MM.1S (cell line): ENCODE measurements around the gene ANLN.
"Not testable (repeated sequence)": the region's sequence is repeated elsewhere in the genome, so short reads cannot be mapped to it uniquely, and the experiment has no call there.

Source experiments
- DNase-seq: peaks from one replicate; pipeline ENCODE4 v3.0.0-alpha.2; 2015
- H2AFZ ChIP-seq: fragments of 300-600 bp; sonication (generic); 2 replicates; pipeline ENCODE4 v1.6.0; 2016; ENCODE audit warnings: antibody characterized with exemption, low read length
- H3F3A ChIP-seq: fragments of 300-600 bp; sonication (generic); 2 replicates; pipeline ENCODE4 v1.6.1; 2016; ENCODE audit warnings: mild to moderate bottlenecking, antibody characterized with exemption, low read length, moderate library complexity, mixed read lengths; ENCODE audit not compliant: insufficient read depth
- H3K27ac ChIP-seq: fragments of 300-600 bp; sonication (generic); 2 replicates; pipeline ENCODE4 v1.5.1; 2016; ENCODE audit warnings: mild to moderate bottlenecking, low read length
- H3K27me3 ChIP-seq: fragments of 300-600 bp; sonication (generic); replicated peaks from 2 replicates; pipeline ENCODE4 v1.6.0; 2016; ENCODE audit warnings: low read length; ENCODE audit not compliant: insufficient read depth
- H3K36me3 ChIP-seq: fragments of 300-600 bp; sonication (generic); replicated peaks from 2 replicates; pipeline ENCODE4 v1.6.1; 2016; ENCODE audit warnings: mild to moderate bottlenecking, low read length, mixed read lengths; ENCODE audit not compliant: insufficient read depth
- H3K4me1 ChIP-seq: fragments of 300-600 bp; sonication (generic); 2 replicates; pipeline ENCODE4 v1.6.1; 2016; ENCODE audit warnings: low read length, mixed read lengths
- H3K4me2 ChIP-seq: fragments of 300-600 bp; sonication (generic); 2 replicates; pipeline ENCODE4 v1.6.0; 2016; ENCODE audit warnings: low read depth, low read length
- H3K4me3 ChIP-seq: fragments of 300-600 bp; sonication (generic); 2 replicates; pipeline ENCODE4 v1.5.1; 2016; ENCODE audit warnings: low read length, mixed read lengths
- H3K79me2 ChIP-seq: fragments of 300-600 bp; sonication (generic); 2 replicates; pipeline ENCODE4 v1.6.1; 2016; ENCODE audit warnings: mixed run types, low read length, mixed read lengths
- H3K9ac ChIP-seq: fragments of 300-600 bp; sonication (generic); 2 replicates; pipeline ENCODE4 v1.6.1; 2016; ENCODE audit warnings: low read length, mixed read lengths
- H3K9me2 ChIP-seq: fragments of 300-600 bp; sonication (generic); replicated peaks from 2 replicates; pipeline ENCODE4 v1.6.1; 2016; ENCODE audit warnings: mild to moderate bottlenecking, low read length, mixed read lengths; ENCODE audit not compliant: insufficient read depth
- H3K9me3 ChIP-seq: fragments of 300-600 bp; sonication (generic); replicated peaks from 2 replicates; pipeline ENCODE4 v1.6.1; 2016; ENCODE audit warnings: mild to moderate bottlenecking, low read length, mixed read lengths; ENCODE audit not compliant: insufficient read depth
- H4K20me1 ChIP-seq: fragments of 300-600 bp; sonication (generic); 2 replicates; pipeline ENCODE4 v1.6.1; 2016; ENCODE audit warnings: mild to moderate bottlenecking, low read length, moderate library complexity, mixed read lengths; ENCODE audit not compliant: insufficient read depth
- CTCF ChIP-seq: fragments of 300-600 bp; sonication (generic); IDR thresholded peaks from 2 replicates; pipeline ENCODE4 v1.5.1; 2016; ENCODE audit warnings: antibody characterized with exemption, low read length, mixed read lengths
- EZH2 ChIP-seq: fragments of 300-600 bp; sonication (generic); optimal IDR thresholded peaks from 2 replicates; pipeline ENCODE3; 2017; ENCODE audit warnings: low read depth, mild to moderate bottlenecking, antibody characterized with exemption, low read length, mixed read lengths
- EZH2phosphoT487 ChIP-seq: fragments of 300-600 bp; sonication (generic); IDR thresholded peaks from 2 replicates; pipeline ENCODE4 v1.6.1; 2018; ENCODE audit warnings: antibody characterized with exemption, low read length

Gene ANLN

GRCh38 chr7:36460811-36461429, 71.3 kb downstream of the ANLN start:
- no peaks in the 10 kb centered on the region for H3K9me2 ChIP-seq
- no peak overlapping the region for H3K4me2 ChIP-seq
- H4K20me1 ChIP-seq, result no peaks in the 10 kb centered on the region
- no peak overlapping the region for H3K4me3 ChIP-seq
- H3K36me3 ChIP-seq, result no peaks in the 10 kb centered on the region
- no peak overlapping the region for H3K9ac ChIP-seq
- no peak overlapping the region for H2AFZ ChIP-seq
- no peak overlapping the region for H3K27ac ChIP-seq
- H3K9me3 ChIP-seq, result no peaks in the 10 kb centered on the region
- DNase-seq, result no peak
- no peaks in the 10 kb centered on the region for H3K79me2 ChIP-seq
- TF ChIP-seq CTCF (no peak), EZH2 (no peak), EZH2phosphoT487 (no peak)
- H3K4me1 ChIP-seq, result no peaks in the 10 kb centered on the region
- H3K27me3 ChIP-seq, result no peaks in the 10 kb centered on the region
- H3F3A ChIP-seq, result 0 out of 2 replicates have a peak, but pooled peaks cover 5% of the 10 kb centered on the region

- H2AFZ ChIP-seq, result no peak overlapping the region
- no peak overlapping the region for H3K4me3 ChIP-seq
- no peaks in the 10 kb centered on the region for H3K9me2 ChIP-seq
Observed at GRCh38 chr7:36462551-36463137, 73.0 kb downstream of the ANLN start.

GRCh38 chr7:36464271-36464670, 74.6 kb downstream of the ANLN start:
- Histone ChIP-seq H3K9me3 (no peaks in the 10 kb centered on the region), H3K4me1 (no peaks in the 10 kb centered on the region), H2AFZ (no peak overlapping the region), H3K4me3 (no peak overlapping the region), H4K20me1 (no peaks in the 10 kb centered on the region), H3F3A (no peaks in the 10 kb centered on the region), H3K79me2 (no peaks in the 10 kb centered on the region), H3K9me2 (no peaks in the 10 kb centered on the region), H3K4me2 (no peak overlapping the region), H3K27ac (no peak overlapping the region), H3K9ac (no peak overlapping the region), H3K27me3 (no peaks in the 10 kb centered on the region), H3K36me3 (no peaks in the 10 kb centered on the region)
- no peak for DNase-seq
- TF ChIP-seq EZH2phosphoT487, result no peak
- TF ChIP-seq EZH2, result no peak
- no peak for TF ChIP-seq CTCF

More at GRCh38 chr7:36462551-36463137, 73.0 kb downstream of the ANLN start:
- no peaks in the 10 kb centered on the region for H3K36me3 ChIP-seq
- no peaks in the 10 kb centered on the region for H3K9me3 ChIP-seq
- H3K79me2 ChIP-seq, result no peaks in the 10 kb centered on the region
- TF ChIP-seq CTCF (no peak), EZH2 (no peak), EZH2phosphoT487 (no peak)
- no peaks in the 10 kb centered on the region for H3K4me1 ChIP-seq
- H3F3A ChIP-seq, result no peaks in the 10 kb centered on the region
- H4K20me1 ChIP-seq, result no peaks in the 10 kb centered on the region
- no peaks in the 10 kb centered on the region for H3K27me3 ChIP-seq
- H3K9ac ChIP-seq, result no peak overlapping the region
- no peak overlapping the region for H3K4me2 ChIP-seq
- no peak for DNase-seq
- H3K27ac ChIP-seq, result no peak overlapping the region

GRCh38 chr7:36466001-36466400, 76.3 kb downstream of the ANLN start:
- not testable (repeated sequence) for H3K9me3 ChIP-seq, H3K36me3 ChIP-seq, H3K4me1 ChIP-seq, H3K9ac ChIP-seq, H2AFZ ChIP-seq, H3K27ac ChIP-seq, H3K9me2 ChIP-seq, H3K79me2 ChIP-seq, H3K4me3 ChIP-seq, H3K27me3 ChIP-seq, H4K20me1 ChIP-seq, H3F3A ChIP-seq, H3K4me2 ChIP-seq, DNase-seq
